ENCODE data around the gene CLHC1. TPM values are rescaled to one million over a fixed set of nuclear protein-coding genes. Genes with fewer than 3 reads are reported as not detected.

The CLHC1 gene
- total and polyA plus RNA-seq, 2 of the 8 experiments (the other 6 are each of a cell fraction or from before 2014, with no cell fraction given), result 2.6 to 10.8 TPM

DNA sequence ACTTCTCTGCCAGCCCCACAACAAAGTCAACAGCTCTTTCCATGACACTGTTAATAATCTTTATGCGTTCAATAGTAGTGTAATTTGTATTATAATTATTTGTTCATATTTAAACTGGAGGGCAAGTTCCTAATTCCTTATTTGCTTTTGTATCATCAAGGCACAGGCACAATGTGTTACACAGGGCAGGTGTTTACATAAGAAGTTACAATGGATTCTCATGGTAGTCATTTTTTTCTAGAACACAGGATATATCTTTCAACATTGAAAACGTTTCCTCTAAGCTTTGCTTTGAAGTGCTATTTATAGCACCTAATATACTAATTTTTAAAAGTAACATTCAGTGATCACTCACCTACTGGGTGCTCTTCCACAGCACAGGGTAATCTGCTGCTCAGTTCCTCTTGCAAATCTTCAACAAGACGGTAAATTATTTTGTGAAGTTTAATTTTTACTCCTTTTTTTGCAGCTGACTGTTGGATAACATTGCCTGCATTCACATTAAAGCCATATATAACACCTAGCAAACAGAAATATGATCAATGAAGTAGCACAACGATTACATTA lies 7.6 kb upstream of the CLHC1 start:
- Histone ChIP-seq H3K4me1 (replicated peaks in 1 of 4; ENCODE audit: control insufficient read depth in 3 of 4, insufficient read depth in 4 of 4, low read length in 3 of 4) (no peaks in the 10 kb centered on the region), H2BK15ac (ENCODE audit: low read length) (no peak overlapping the region), H2BK120ac (replicated peaks; ENCODE audit: low read depth, low read length) (no peak overlapping the region), H2AFZ (ENCODE audit: low read length) (no peak overlapping the region), H3K9ac (replicated peaks in 1 of 4; ENCODE audit: extremely low read depth in 1 of 4, low read depth in 3 of 4, low read length in 3 of 4) (no peak overlapping the region), H3K79me1 (ENCODE audit: low read depth, low read length) (no peaks in the 10 kb centered on the region), H2BK5ac (ENCODE audit: low read depth, low read length) (no peak overlapping the region), H3K4me3 (ENCODE audit: extremely low read depth in 1 of 4, insufficient read depth in 2 of 4, low read depth in 3 of 4, low read length in 4 of 4) (no peak overlapping the region), H3K14ac (ENCODE audit: insufficient read length) (no peak overlapping the region), H3K23me2 (ENCODE audit: low read depth, low read length) (no peaks in the 10 kb centered on the region), H3K27me3 (replicated peaks in 1 of 4; ENCODE audit: control insufficient read depth in 3 of 4, extremely low read depth in 1 of 4, insufficient read depth in 3 of 4, low read length in 3 of 4) (no peaks in the 10 kb centered on the region), H3K18ac (ENCODE audit: extremely low read depth, low read length) (no peak overlapping the region), H3K79me2 (ENCODE audit: control insufficient read depth in 1 of 2, insufficient read depth in 2 of 2, low read length in 2 of 2) (no peaks in the 10 kb centered on the region), H3K9me3 (ENCODE audit: insufficient read depth in 2 of 2, low read depth in 1 of 2, low read length in 1 of 2) (no peaks in the 10 kb centered on the region), H3K36me3 (ENCODE audit: control insufficient read depth in 2 of 4, insufficient read depth in 4 of 4, low read length in 3 of 4) (peaks cover 10 to 60% (median 23%) of the 10 kb centered on the region in 4 experiments), H2BK12ac (ENCODE audit: low read depth, low read length) (no peak overlapping the region), H4K8ac (ENCODE audit: extremely low read depth, insufficient read depth, low read length) (no peak overlapping the region), H3K23ac (ENCODE audit: insufficient read length) (no peak overlapping the region), H4K20me1 (replicated peaks in 1 of 2; ENCODE audit: control insufficient read depth in 1 of 2, insufficient read depth in 2 of 2, low read length in 2 of 2) (peaks cover 2 to 4% of the 10 kb centered on the region in 2 experiments), H2AK5ac (ENCODE audit: low read depth, low read length) (no peak overlapping the region), H3K27ac (ENCODE audit: low read depth, low read length) (no peak overlapping the region), H4K5ac (ENCODE audit: insufficient read length, low read depth, low read length) (no peak overlapping the region), H3K56ac (replicated peaks; ENCODE audit: insufficient read length, low read depth, low read length) (no peak overlapping the region), H3K4ac (replicated peaks; ENCODE audit: insufficient read length, low read depth, low read length) (no peak overlapping the region), H4K91ac (replicated peaks; ENCODE audit: insufficient read length, low read length) (no peak overlapping the region), H2BK20ac (ENCODE audit: low read length) (no peak overlapping the region), H3K4me2 (ENCODE audit: insufficient read depth in 1 of 2, low read depth in 2 of 2, low read length in 2 of 2) (no peak overlapping the region)
- POLR2A ChIA-PET (ENCODE audit: partially characterized antibody), result interaction anchor here (1.0 to 4.3 kb wide), 3 partner anchors 9 to 19 kb away, joined by 3 to 20 read pairs (median 3); no protein-coding TSS in a partner anchor
- WGBS, 2 experiments (ENCODE audit: extremely low coverage in 1 of 2, insufficient coverage in 1 of 2, insufficient read length in 1 of 2, insufficient replicate concordance in 2 of 2, low coverage in 1 of 2, low lambda C conversion rate in 2 of 2, missing lambda C conversion rate in 1 of 2), result 90% methylated on average over 4 of the region's 4 CpGs; no CpG with 5 or more reads in 1 of the 2 experiments
- DNase-seq (ENCODE audit: low read depth in 1 of 2, low spot score in 2 of 2) (no peak), FAIRE-seq (no peak)
- CTCF ChIA-PET (ENCODE audit: partially characterized antibody), result interaction anchor here (0.6 kb wide), 1 partner anchor 779 kb away, joined by 3 read pairs; no protein-coding TSS in a partner anchor
- TF ChIP-seq, protein P1, sequence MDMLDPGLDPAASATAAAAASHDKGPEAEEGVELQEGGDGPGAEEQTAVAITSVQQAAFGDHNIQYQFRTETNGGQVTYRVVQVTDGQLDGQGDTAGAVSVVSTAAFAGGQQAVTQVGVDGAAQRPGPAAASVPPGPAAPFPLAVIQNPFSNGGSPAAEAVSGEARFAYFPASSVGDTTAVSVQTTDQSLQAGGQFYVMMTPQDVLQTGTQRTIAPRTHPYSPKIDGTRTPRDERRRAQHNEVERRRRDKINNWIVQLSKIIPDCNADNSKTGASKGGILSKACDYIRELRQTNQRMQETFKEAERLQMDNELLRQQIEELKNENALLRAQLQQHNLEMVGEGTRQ (IDR thresholded peaks at IDR 0.05; ENCODE audit: low read length), result no peak
- TF ChIP-seq SP2 (IDR thresholded peaks at IDR 0.05; ENCODE audit: low read length) (no peak), KDM5A (IDR thresholded peaks at IDR 0.05; ENCODE audit: low read length) (no peak), CHD2 (IDR thresholded peaks at IDR 0.05; ENCODE audit: low read length) (no peak), CBX5 (IDR thresholded peaks at IDR 0.05; ENCODE audit: low read depth, low read length) (no peak), PHF8 (conservative IDR thresholded peaks at IDR 0.05; ENCODE audit: low read depth, low read length) (no peak), RXRA (IDR thresholded peaks at IDR 0.05; ENCODE audit: insufficient read depth, low read depth, low read length) (no peak), CREB1 (IDR thresholded peaks at IDR 0.05) (no peak), CBX8 (IDR thresholded peaks at IDR 0.05; ENCODE audit: borderline replicate concordance, low read depth, low read length) (no peak), SUZ12 (IDR thresholded peaks at IDR 0.05; ENCODE audit: low read length) (no peak), MAFK (IDR thresholded peaks at IDR 0.05; ENCODE audit: low read depth, low read length) (no peak)
